ENCODE results near the gene EXOC4.

Gene EXOC4

GRCh38 chr7:133983685-133984419 lies 731.0 kb downstream of the EXOC4 start:
- H3K4me2 ChIP-seq (ENCODE audit: low read length) = no peak overlapping the region
- H3K36me3 ChIP-seq (ENCODE audit: insufficient read depth, low read length) = no peaks in the 10 kb centered on the region
- H3K79me2 ChIP-seq (ENCODE audit: insufficient read depth, low read length) = no peaks in the 10 kb centered on the region
- H3K27me3 ChIP-seq (ENCODE audit: insufficient read depth, low read length) = no peaks in the 10 kb centered on the region
- H4K20me1 ChIP-seq (ENCODE audit: insufficient read depth, low read length) = no peaks in the 10 kb centered on the region
- H3K9ac ChIP-seq (ENCODE audit: low read length) = no peak overlapping the region
- no peaks in the 10 kb centered on the region for H3K9me3 ChIP-seq (ENCODE audit: low read length)
- no peaks in the 10 kb centered on the region for H3F3A ChIP-seq (ENCODE audit: insufficient read depth, low read length)
- H3K9me2 ChIP-seq (ENCODE audit: low read depth, low read length) = no peaks in the 10 kb centered on the region
- no peaks in the 10 kb centered on the region for H3K4me1 ChIP-seq (ENCODE audit: insufficient read depth, low read length, severe bottlenecking)
- H3K4me3 ChIP-seq (ENCODE audit: low read depth, low read length, poor library complexity, severe bottlenecking) = no peak overlapping the region
- no peak overlapping the region for H2AFZ ChIP-seq (ENCODE audit: low read length)
- no peak overlapping the region for H3K27ac ChIP-seq (ENCODE audit: low read depth, low read length, poor library complexity, severe bottlenecking)
- TF ChIP-seq CTCF (IDR thresholded peaks at IDR 0.05; ENCODE audit: low read length) = no peak
- no peak for TF ChIP-seq EZH2 (IDR thresholded peaks at IDR 0.05; ENCODE audit: borderline replicate concordance, low read length)

- H3K9ac ChIP-seq (ENCODE audit: low read length) = no peak overlapping the region
- no peak overlapping the region for H2AFZ ChIP-seq (ENCODE audit: low read length)
- TF ChIP-seq EZH2 (IDR thresholded peaks at IDR 0.05; ENCODE audit: borderline replicate concordance, low read length) = no peak
- no peak for TF ChIP-seq CTCF (IDR thresholded peaks at IDR 0.05; ENCODE audit: low read length)
- no peaks in the 10 kb centered on the region for H3K9me2 ChIP-seq (ENCODE audit: low read depth, low read length)
- no peak overlapping the region for H3K4me2 ChIP-seq (ENCODE audit: low read length)
- H4K20me1 ChIP-seq (ENCODE audit: insufficient read depth, low read length) = no peaks in the 10 kb centered on the region
- H3F3A ChIP-seq (ENCODE audit: insufficient read depth, low read length) = no peaks in the 10 kb centered on the region
- no peaks in the 10 kb centered on the region for H3K9me3 ChIP-seq (ENCODE audit: low read length)
- no peaks in the 10 kb centered on the region for H3K79me2 ChIP-seq (ENCODE audit: insufficient read depth, low read length)
- no peak overlapping the region for H3K27ac ChIP-seq (ENCODE audit: low read depth, low read length, poor library complexity, severe bottlenecking)
- H3K36me3 ChIP-seq (ENCODE audit: insufficient read depth, low read length) = no peaks in the 10 kb centered on the region
- H3K4me3 ChIP-seq (ENCODE audit: low read depth, low read length, poor library complexity, severe bottlenecking) = no peak overlapping the region
- H3K27me3 ChIP-seq (ENCODE audit: insufficient read depth, low read length) = no peaks in the 10 kb centered on the region
- H3K4me1 ChIP-seq (ENCODE audit: insufficient read depth, low read length, severe bottlenecking) = no peaks in the 10 kb centered on the region
Measured at GRCh38 chr7:133985300-133985699, 732.4 kb downstream of the EXOC4 start.

- H3F3A ChIP-seq (ENCODE audit: insufficient read depth, low read length) = no peaks in the 10 kb centered on the region
Measured at GRCh38 chr7:133987582-133987981, 734.7 kb downstream of the EXOC4 start.

More at GRCh38 chr7:133987582-133987981, 734.7 kb downstream of the EXOC4 start:
- no peaks in the 10 kb centered on the region for H4K20me1 ChIP-seq (ENCODE audit: insufficient read depth, low read length)
- no peaks in the 10 kb centered on the region for H3K36me3 ChIP-seq (ENCODE audit: insufficient read depth, low read length)
- H3K4me3 ChIP-seq (ENCODE audit: low read depth, low read length, poor library complexity, severe bottlenecking) = no peak overlapping the region
- no peaks in the 10 kb centered on the region for H3K4me1 ChIP-seq (ENCODE audit: insufficient read depth, low read length, severe bottlenecking)
- H3K9me2 ChIP-seq (ENCODE audit: low read depth, low read length) = no peaks in the 10 kb centered on the region
- H3K79me2 ChIP-seq (ENCODE audit: insufficient read depth, low read length) = no peaks in the 10 kb centered on the region
- no peak overlapping the region for H3K27ac ChIP-seq (ENCODE audit: low read depth, low read length, poor library complexity, severe bottlenecking)
- H3K9me3 ChIP-seq (ENCODE audit: low read length) = no peaks in the 10 kb centered on the region
- H3K27me3 ChIP-seq (ENCODE audit: insufficient read depth, low read length) = no peaks in the 10 kb centered on the region
- H3K9ac ChIP-seq (ENCODE audit: low read length) = no peak overlapping the region
- no peak overlapping the region for H3K4me2 ChIP-seq (ENCODE audit: low read length)
- H2AFZ ChIP-seq (ENCODE audit: low read length) = no peak overlapping the region
- no peak for TF ChIP-seq CTCF (IDR thresholded peaks at IDR 0.05; ENCODE audit: low read length)

All from OCI-LY1 (cell line).